ENCODE measurements around the gene ENDOV. TPM values are rescaled to one million over a fixed set of nuclear protein-coding genes. Genes with fewer than 3 reads are reported as not detected.

ENDOV gene
- total and polyA plus RNA-seq, 2 of the 13 experiments (the other 11 are each of a cell fraction or from before 2014, with no cell fraction given), result 15.1 to 17.1 TPM

DNA sequence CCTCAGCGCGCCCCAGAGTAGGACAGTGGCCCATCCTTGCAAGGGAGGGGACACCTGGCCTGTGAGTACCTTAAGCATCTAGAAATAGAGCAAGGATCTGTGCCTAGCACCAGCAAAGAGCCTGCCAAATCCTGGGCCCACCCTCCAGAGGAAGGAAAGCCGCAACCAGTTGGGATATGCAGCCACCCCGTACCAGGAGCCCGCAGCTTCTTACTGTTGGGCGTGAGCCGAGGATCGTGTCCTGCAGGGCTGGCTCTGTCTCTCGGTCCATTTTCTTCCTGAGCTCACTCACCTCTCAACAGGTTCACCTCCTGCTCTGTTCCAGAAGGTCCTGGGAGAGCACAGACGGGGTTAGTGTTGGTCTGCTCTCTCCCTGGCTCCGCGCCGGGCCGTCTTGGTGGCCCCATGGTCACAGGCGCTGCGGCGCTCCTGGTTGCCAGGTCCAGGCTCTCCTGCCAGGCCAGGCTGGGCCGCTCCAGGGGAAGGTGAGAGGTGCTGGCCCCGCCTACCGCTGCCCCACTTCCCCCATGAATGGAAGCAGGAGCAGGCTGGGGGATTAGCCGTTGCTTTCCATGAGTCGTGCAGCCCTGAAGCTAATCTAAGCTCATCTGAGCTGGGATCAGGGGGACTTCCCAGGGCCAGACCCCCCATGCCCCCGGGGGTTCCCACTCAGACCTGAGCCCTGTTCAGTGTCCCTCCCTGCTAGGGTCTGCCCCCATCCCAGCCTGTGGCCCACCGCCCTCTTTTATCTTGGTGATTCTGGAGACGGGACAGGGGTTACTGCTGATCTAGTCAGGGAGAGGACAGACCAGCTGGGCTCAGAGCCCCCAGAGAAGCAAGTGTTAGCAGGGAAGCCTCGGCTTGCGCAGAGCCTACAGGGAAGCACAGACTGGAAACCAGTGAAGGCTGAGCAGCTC lies 12.7 kb downstream of the ENDOV start (continued):
- TF ChIP-seq NONO (IDR thresholded peaks at IDR 0.05), result no peak
- no peak for TF ChIP-seq NONO (CRISPR knock-in tag; conservative IDR thresholded peaks at IDR 0.05)
- TF ChIP-seq NPAS2 (CRISPR knock-in tag; IDR thresholded peaks at IDR 0.05; ENCODE audit: borderline replicate concordance), result no peak
- no peak for TF ChIP-seq ZNF670 (CRISPR knock-in tag; IDR thresholded peaks at IDR 0.05; ENCODE audit: borderline replicate concordance)
- TF ChIP-seq, protein P1, sequence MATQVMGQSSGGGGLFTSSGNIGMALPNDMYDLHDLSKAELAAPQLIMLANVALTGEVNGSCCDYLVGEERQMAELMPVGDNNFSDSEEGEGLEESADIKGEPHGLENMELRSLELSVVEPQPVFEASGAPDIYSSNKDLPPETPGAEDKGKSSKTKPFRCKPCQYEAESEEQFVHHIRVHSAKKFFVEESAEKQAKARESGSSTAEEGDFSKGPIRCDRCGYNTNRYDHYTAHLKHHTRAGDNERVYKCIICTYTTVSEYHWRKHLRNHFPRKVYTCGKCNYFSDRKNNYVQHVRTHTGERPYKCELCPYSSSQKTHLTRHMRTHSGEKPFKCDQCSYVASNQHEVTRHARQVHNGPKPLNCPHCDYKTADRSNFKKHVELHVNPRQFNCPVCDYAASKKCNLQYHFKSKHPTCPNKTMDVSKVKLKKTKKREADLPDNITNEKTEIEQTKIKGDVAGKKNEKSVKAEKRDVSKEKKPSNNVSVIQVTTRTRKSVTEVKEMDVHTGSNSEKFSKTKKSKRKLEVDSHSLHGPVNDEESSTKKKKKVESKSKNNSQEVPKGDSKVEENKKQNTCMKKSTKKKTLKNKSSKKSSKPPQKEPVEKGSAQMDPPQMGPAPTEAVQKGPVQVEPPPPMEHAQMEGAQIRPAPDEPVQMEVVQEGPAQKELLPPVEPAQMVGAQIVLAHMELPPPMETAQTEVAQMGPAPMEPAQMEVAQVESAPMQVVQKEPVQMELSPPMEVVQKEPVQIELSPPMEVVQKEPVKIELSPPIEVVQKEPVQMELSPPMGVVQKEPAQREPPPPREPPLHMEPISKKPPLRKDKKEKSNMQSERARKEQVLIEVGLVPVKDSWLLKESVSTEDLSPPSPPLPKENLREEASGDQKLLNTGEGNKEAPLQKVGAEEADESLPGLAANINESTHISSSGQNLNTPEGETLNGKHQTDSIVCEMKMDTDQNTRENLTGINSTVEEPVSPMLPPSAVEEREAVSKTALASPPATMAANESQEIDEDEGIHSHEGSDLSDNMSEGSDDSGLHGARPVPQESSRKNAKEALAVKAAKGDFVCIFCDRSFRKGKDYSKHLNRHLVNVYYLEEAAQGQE (IDR thresholded peaks at IDR 0.05; ENCODE audit: borderline replicate concordance in 1 of 2, low read depth in 1 of 2, low read length in 2 of 2), result no peak
- TF ChIP-seq ZKSCAN1 (IDR thresholded peaks at IDR 0.05; ENCODE audit: low read length), result no peak
- no peak for TF ChIP-seq ZNF7 (CRISPR knock-in tag; IDR thresholded peaks at IDR 0.05)
- no peak for TF ChIP-seq FOXM1 (CRISPR knock-in tag; IDR thresholded peaks at IDR 0.05)
- TF ChIP-seq RCOR2 (CRISPR knock-in tag; IDR thresholded peaks at IDR 0.05), result no peak
- TF ChIP-seq TBX2 (CRISPR knock-in tag; IDR thresholded peaks at IDR 0.05; ENCODE audit: borderline replicate concordance), result no peak
- no peak for TF ChIP-seq ZMYM4 (CRISPR knock-in tag; IDR thresholded peaks at IDR 0.05)
- 0 out of 2 replicates have a peak, but pooled peaks have one; percentile 2 for TF ChIP-seq SPEN (CRISPR knock-in tag; IDR thresholded peaks at IDR 0.05; ENCODE audit: low read depth)
- no peak for TF ChIP-seq ZNF138 (CRISPR knock-in tag; IDR thresholded peaks at IDR 0.05; ENCODE audit: low read depth)
- TF ChIP-seq FOXC1 (CRISPR knock-in tag; IDR thresholded peaks at IDR 0.05; ENCODE audit: borderline replicate concordance), result 0 out of 2 replicates have a peak, but pooled peaks have one; percentile 15
- no peak for TF ChIP-seq ZNF557 (CRISPR knock-in tag; IDR thresholded peaks at IDR 0.05)
- TF ChIP-seq KLF15 (CRISPR knock-in tag; IDR thresholded peaks at IDR 0.05; ENCODE audit: borderline replicate concordance), result no peak
